C1 segment of cervical spinal cord (tissue), 14 donors: ENCODE data around the gene KASH5.

ENCODE experiments used
- DNase-seq, 14 donors: peaks; one replicate each; lab custom pipeline; 2025; lab: John Stamatoyannopoulos, UW

KASH5 gene

DNA sequence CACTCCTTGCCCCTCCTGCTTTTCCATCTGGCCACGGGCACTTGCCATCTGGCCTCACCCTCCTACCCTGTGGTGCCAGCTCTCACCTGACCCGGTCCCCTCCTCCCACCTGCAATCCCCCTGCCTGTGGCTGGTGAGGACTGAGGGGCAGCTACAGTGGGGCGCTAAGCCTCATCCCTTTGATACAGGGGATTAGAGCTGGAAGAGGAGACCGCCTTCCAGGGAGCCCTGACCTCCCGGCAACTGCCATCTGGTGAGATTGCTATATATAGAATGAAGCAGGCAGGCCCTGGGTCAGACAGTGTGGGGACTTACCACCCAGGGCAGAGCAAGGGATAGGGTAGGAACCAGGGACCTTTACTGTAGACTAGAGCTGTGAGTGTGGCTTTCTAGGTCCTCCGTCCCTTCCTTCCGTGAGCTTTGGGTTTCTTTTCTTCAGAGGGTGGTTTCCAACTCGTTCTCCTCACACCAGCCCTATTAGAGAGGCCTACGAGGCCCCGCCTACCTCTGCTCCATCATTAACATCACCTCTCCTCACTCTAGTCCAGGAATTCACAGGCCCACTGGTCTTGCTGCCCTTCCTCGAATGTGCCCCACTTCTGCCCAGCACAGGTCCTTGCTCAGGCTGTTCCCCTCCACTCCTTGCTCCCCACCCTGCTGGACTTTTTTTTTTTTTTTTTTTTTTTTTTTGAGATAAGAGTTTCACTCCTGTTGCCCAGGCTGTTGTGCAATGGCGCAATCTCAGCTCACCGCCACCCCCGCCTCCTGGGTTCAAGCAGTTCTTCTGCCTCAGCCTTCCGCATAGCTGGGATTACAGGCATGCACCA, 7.7 kb downstream of the KASH5 start:
- peak in 2 of 14 donors; percentile 10 to 82 for DNase-seq

DNA sequence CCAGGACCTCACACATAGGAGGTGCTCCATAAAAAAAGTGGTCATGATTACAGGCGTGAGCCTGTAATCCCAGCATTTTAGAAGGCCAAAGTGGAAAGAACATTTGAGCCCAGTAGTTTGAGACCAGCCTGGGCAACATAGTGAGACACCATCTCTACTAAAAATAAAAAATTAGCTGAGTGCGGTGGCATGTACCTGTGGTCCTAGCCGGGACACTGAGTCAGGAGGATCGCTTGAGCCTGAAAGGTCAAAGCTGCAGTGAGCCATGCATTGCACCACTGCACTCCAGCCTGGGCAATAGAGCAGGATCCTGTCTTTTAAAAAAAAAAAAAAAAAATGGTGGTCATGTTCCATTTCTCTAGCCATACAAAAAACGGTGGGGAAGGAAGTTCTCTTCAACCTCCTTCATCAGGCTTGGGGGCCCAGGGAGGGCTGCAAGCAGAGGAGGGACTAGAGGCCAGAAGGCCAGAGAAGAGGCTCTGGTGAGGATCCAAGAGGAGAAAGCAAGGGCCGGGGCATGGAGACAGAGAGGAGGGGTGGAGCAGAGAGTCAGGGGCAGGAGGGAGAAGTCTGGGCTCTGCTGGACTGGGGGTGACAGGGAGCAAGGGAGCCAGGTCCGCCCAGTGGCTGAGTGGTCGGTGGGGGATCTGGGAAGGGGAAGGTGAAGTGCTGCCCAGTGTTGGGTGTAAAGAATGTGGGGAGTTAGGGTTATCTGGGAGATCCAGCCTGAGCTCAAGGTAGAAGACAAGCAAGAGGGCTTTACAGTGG, 8.9 kb downstream of the KASH5 start:
- no peak for DNase-seq

DNA sequence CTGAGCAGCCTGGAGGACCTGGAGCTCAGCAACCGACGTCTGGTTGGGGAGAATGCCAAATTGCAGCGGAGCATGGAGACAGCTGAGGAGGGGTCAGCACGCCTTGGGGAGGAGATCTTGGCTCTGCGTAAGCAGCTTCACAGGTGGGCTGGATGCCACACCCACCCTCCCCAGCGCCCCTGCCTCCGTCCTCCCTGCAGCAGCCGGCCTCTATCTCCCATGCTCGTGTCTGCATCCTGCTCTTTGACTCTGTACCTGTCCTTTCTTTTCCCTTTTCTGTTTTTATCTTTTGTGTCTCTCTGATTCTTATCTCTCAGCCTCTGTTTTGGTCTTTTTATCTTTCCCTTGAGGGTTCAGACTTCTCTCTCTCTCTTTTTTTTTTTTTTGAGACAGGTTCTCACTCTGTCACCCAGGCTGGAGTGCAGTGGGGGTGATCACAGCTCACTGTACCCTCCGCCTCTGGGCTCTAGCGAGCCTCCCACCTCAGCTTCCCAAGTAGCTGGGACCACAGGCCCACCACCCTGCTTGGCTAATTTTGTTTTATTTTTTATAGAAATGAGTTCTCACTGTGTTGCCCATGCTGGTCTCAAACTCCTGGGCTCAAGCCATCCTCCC, 10.1 kb downstream of the KASH5 start:
- DNase-seq, result peak in 1 of 14 donors; percentile 46

DNA sequence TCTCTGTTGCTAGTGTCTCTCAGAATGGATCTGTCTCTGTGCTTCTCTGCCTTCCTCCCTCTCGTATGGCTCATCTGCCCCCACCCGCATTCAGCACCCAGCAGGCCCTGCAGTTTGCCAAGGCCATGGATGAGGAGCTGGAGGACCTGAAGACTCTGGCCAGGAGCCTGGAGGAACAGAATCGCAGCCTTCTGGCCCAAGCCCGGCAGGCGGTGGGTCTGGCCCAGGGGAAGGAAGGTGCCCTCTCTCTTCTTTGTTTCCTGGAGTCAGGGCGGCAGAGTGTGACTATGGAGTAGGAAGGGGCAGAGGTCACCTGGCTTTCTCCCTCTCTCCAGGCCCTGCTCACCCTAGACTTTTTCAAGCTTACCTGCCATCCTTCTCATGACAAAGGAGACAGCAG, 10.9 kb downstream of the KASH5 start:
- DNase-seq, result peak in 1 of 14 donors; percentile 43

DNA sequence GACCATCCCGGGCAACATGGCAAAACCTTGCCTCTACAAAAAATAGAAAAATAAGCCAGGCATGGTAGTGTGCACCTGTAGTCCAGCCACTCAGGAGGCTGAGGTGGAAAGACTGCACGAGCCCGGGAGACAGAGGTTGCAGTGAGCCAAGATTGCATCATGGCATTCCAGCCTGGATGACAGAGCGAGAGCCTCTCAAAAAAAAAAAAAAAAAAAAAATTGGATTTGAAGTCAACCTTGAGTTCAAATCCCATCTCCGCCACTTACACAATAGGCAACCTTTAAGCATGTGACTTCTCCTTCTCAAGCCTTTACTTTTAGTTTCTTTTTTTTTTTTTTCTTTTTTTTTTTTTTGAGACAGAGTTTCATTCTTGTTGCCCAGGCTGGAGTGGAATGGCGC, 12.0 kb downstream of the KASH5 start:
- no peak for DNase-seq

DNA sequence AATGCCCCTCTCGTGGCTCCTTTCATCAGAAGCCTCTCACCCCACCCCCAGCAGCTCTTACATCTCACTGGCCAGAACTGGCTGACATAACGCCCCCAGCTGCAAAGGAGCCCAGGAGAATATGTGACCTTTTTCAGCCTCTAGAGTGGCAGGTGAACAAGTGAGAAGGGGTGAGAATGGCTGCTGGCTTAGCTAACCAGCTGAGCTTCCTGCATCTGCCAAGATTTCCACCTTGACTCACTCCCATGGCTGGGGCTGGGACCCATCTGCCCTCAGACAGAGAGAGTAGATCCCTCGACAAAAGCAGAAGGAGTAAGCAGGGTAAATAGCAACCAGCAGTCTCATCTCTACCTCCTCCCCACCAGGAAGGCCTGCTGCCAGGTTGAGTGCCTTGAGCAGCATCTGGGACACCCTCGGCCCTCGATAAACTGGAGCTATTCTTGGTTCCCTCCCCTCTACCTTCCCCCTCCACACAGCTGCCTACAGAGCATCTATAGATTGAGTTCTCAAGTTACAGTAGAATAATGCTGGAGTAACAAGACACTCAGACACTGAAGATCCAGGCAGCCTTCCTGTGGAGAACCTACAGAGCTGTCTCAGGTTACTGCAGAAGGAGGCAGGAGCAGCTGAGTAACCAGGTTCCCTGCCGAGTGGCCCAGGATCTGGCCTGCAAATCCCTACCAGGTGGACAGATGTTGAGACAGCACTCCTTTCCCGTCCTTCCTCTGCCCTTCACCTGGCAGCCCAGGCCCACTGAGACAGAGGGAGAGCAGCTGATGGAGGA, 15.5 kb downstream of the KASH5 start:
- DNase-seq, result no peak

DNA sequence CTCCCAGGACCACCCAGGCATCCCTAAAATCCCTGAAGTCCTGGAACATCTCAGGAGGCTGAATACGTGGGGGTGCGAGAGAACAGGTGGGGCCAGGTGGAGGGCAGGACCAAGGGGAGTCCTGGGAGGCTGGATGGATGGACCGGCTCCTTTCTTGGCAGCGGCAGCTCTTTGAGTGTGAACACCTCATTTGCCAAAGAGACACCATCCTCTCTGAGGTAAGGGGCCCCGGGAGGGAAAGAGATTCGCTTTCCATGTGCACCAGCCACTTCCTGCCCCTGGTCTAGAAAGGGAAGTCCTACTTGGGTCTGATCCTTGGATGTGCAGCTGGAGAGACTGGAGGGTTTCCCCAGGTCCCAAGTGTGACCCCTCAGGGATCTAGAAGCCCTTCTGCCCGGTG, 19.0 kb downstream of the KASH5 start:
- no peak for DNase-seq

DNA sequence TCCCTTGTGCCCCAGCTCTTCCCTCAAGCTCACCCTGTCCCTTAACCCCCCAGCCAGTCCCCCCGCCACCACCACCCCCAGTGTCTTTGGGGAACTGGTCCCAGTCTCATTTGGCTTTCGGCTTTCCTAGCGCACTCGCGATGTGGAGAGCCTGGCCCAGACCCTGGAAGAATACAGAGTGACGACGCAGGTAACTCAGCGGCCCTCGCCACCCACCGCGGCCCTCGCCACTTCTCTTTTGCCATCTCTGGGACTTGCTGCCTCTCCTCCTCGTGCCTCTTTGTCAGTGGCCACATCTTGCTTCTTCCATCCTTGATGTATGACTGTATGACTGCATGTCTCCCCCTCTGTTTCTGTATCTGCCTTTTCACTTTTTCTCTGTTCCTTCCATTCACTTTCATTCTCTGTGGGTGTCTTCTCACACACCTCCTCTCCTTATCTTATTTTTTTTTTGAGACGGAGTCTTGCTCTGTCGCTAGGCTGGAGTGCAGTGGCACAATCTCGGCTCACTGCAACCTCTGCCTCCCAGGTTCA, 19.5 kb downstream of the KASH5 start:
- no peak for DNase-seq

DNA sequence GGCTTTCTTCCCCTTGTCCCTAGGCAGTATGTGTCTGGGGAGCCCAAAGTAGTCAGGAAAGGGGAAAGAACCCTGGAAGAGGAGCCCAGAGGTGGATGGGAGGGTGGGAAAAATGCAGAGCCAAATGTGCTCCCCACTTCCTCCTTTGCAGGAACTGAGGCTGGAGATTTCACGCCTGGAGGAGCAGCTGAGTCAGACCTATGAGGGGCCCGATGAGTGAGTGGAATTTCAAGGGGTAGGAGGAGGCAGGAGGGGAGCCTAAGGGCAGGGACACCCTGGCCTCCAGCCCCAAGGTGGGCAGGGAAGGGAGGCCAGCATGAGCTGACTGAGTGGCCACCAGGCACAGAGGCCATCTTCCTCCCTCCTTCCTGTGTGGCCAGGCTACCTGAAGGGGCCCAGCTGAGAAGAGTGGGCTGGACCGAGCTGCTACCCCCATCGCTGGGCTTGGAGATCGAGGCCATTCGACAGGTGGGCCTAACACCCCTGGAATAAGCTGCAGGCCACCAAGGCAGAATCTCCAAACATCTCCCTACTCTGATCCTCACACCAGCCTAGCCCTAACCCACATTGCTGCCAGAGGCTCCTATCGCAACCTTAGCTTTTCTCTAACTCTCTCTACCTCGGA, 20.9 kb downstream of the KASH5 start:
- no peak for DNase-seq

DNA sequence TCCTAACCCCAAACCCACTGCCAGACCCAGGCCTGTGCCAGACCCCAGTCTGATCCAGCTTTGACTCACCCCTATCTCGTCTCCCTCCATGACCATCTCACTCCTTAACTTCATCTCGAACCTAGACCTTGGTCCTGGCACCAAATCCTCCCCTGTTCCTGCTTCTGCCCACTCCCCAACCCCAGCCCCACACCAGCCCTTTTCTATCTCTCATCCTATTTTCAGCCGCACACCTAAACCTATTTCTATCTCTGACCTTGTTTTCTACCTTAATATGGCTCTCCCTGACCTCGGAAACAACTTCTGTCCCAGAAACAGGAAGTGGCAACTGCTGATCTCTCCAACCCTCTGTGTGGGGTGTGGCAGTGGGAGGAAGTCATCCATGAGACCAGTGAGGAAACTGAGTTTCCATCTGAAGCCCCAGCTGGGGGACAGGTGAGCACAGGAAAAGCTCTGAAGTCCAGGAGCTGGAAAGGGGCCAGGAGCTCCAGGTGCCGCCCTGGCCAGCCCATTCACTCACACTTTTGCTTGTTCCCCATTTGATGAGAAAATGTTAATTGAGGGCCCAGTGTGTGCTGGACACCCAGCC, 21.5 kb downstream of the KASH5 start:
- no peak for DNase-seq

DNA sequence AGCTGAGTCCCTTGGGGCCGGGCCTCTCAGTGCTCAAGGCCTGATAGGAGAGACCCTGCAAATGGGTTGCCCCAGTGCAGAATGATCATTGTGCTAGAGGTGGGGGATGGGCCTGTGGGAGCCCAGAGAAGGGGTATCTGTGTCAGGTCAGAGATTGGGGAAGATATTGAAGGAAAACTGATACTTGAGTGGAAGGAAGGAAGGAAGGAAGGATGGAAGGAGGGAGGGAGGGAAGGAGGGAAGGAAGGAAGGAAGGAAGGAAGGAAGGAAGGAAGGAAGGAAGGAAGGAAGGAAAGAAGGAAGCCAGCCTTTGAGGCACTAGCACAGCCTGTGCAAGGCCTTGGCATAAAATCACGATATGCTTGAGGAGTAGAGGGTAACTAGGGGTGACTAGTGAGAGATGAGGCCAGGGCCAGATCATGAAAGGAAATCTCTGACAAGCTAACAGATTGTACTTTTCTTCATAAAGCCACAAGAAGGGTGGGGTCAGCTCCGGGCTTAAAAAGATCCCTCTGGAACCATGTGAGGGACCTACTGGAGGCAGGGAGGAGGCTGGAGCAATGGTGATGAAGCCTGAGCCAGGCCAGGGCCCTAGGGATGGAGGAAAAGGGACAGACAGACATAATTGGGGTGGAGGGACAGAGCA, 23.8 kb downstream of the KASH5 start:
- no peak for DNase-seq

DNA sequence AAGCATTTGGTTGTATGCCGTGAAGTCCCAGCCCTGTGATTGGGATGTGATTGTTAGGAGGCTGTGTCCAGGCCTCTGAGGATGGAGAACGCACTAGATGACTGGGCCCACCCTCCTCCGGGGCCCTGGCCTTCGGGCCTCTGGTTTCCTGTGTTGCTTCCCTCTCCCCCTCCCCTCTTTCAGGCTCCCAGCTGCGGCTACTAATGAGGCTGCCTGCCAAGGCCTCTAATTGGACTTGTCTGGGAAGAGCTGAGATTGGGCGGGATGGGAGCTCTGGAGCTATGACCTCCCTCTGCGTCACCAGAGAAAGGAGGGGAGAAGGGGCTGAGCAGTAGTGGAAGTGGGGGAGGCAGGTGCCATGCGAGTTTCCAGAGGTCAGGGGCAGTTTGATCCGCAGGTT, 25.3 kb downstream of the KASH5 start:
- no peak for DNase-seq

DNA sequence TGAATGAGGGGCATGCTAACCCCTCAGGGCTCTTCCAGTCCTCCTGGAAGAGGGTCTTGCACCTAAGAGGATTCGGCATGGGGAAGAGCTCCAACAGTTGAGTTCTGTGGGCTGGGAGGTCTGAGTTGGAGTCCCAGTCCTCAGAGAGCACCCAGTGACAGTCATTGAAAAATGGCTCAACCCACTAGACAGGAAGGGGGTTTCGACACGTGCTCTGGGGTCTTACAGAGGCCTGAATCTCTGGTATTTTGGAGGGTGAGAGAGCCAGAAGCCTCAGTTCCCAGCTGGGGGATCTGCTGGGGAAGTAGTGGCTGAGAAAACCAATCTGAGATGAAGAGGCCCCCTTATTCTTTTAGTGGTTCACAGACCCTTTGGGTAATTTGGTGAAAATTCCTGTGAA, 26.2 kb downstream of the KASH5 start:
- DNase-seq, result no peak

DNA sequence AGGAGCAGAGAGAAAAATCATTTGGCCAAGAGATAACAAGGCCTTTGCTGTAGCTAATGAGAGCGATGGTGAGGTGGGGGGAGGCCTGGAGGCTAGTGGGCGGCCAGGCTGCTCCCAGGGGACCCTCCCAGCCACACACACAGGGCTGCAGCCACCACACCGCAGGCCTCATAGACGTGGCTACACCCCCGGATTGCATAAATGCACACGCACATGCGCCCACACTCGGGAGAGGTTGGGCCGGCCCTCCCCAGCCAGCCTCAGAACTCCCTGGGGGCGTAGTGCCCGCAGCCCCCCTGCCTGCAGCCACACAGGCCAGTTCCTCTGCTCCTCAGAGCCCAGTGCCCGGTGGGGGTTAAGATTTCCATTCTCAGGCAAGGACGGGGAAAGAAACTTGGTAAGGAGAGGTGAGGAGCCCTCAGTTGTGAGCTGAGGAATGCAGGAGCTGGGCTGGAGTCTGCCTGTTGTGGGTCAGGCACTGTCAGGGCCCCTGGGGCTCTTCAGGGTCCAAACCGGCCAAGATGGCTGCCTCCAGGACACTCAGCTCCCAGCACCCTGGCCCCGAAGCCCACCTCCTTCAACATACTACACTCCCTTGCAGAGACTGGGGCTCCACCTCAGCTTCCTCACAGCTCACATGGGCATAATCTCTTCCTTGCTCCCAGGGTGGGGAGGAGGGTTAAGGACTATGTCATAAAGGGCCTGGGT, 27.2 kb downstream of the KASH5 start:
- DNase-seq, result no peak

DNA sequence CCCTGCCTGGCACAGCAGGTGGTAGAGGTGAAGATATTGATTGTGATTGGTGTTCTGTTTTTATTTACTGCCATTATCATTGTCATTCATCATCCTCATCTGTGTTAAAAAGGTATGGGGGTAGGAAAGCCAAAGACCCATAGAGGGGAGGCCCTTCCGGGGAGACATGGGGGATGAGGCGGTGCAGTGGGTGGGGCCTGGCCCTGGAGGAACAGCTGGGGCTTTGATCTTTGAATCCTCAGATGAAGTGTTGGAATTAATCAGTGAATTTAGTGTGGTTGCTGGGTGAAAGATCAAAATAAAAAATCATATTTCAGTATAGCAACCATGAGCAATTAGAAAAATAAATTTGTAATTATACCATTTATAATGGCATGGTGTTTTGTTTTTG, 27.8 kb downstream of the KASH5 start:
- DNase-seq, result no peak

DNA sequence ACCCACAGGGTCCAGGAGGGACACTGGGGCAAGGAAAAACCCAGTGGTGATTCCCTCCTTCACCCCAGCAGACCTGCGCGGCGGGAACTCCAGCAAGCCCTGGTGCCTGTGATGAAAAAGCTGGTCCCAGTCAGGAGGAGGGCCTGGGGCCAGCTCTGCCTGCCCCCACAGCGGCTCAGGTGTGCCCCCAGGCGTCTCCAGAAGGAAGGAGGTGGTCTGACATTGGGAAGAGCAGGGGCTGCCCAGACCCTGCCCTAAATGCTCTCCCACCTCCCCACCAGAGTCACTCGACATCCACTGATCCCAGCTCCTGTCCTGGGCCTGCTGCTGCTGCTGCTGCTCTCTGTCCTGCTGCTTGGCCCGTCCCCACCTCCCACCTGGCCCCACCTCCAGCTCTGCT, 29.0 kb downstream of the KASH5 start:
- no peak for DNase-seq

DNA sequence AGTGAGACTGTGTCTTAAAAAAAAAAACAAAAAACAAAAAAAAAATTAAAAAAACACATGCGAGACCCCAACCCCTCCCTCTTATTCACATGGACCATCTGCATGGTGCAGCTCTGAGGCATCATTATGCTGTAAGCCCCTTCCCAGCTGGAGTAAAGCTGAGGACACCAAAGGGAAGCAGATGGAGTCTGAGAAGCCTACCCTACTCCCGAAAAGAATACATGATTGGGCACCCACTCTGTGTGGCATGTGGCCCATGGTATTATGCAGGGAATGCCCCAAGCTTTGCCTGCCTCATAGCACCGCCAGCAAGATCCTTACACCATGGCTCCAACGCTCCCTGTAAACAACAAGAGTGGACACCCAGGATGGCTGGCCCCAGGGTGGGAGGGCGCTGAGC, 30.5 kb downstream of the KASH5 start:
- no peak for DNase-seq

DNA sequence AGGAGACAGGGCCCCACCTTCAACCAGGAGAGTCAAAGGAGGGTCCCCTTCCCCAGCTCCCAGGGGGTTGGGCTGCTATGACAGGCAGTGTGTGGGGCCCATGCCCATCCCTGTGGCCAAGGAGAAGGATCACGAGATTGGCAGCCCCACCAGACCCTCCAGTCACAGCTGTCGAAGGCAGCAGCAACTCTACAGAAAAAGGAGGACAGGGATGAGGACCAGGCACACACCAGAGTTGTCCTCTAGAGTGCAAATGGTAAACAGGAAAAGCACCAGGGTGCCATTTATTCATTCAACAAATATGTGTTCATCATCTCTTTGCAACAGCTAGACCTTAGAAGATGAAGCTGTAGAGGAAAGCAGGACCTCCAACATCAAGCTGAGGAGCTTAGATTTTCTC, 31.1 kb downstream of the KASH5 start:
- DNase-seq, result no peak

DNA sequence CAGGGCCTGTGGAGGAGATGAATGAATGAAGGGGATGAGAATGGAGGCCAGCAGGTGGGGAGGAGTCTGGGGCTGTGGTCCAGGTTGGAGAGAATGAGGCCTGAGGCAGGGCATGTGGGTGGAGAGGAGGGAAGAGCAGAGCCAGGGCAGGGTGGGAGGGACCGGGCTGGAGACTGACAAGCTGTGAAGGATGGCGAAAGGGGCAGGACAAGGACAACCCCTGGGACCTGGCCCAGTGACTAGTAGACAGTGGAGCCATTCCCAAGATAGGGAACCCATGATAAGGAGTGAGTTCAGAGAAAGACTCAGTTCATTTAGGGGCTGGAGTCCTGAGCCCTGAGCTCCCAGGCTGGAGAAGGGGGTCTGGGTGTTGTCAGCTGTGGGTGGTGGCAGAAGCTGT, 32.2 kb downstream of the KASH5 start:
- DNase-seq, result no peak
